ENCODE measurements around the gene HAGHL. TPM values are rescaled to one million over a fixed set of nuclear protein-coding genes. Genes with fewer than 3 reads are reported as not detected.
"Not testable (repeated sequence)": the region's sequence is repeated elsewhere in the genome, so short reads cannot be mapped to it uniquely, and the experiment has no call there.

HAGHL gene
- total RNA-seq, 2 donors from 2014 or later: 7.7 to 10.1 TPM

DNA sequence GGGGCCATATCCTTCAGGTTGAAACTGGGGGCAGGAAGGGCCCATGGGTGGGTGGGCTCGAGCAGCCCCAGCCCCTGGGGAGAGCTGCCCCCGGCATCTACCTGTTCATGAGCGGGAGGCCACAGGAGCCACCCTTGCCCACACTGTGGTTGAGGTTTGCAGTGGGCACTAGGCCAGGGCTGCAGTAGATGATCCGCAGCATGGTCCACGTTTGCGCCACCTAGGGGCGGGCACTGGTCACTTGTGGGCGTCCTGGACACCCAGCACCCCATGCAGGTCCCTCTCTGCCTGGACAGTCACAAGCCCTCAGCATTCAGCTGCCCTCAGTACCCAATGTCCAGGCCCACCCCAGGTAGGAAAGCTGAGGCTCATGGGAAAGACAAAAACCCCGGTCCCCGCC is 40.9 kb upstream of the HAGHL start:
- no peak overlapping the region for H3K27ac ChIP-seq
- H3K36me3 ChIP-seq: peaks cover 7 to 10% of the 10 kb centered on the region in 2 donors
- H3K4me3 ChIP-seq: no peak overlapping the region
- H3K4me1 ChIP-seq (replicated peaks): peaks cover 28% of the 10 kb centered on the region
- WGBS: 75% methylated on average over 7 of the region's 10 CpGs
- DNase-seq (ENCODE audit: low spot score): no peak
- TF ChIP-seq POLR2AphosphoS5 (IDR thresholded peaks at IDR 0.05) (no peak), CTCF (IDR thresholded peaks at IDR 0.05) (peak in 2 of 4 experiments; percentile 32 to 41)
- no peaks in the 10 kb centered on the region for H3K27me3 ChIP-seq (replicated peaks; ENCODE audit: insufficient read depth)
- no peaks in the 10 kb centered on the region for H3K9me3 ChIP-seq
- intact Hi-C loops (cut with DNase I): no loop called here

GRCh38 chr16:686459-687260 is 40.2 kb upstream of the HAGHL start:
- Histone ChIP-seq H3K9me3 (no peaks in the 10 kb centered on the region), H3K27me3 (replicated peaks; ENCODE audit: insufficient read depth) (no peaks in the 10 kb centered on the region), H3K4me1 (replicated peaks) (peaks cover 23% of the 10 kb centered on the region), H3K4me3 (no peak overlapping the region), H3K27ac (no peak overlapping the region), H3K36me3 (peaks cover 7 to 10% of the 10 kb centered on the region in 2 donors)
- intact Hi-C loops (cut with DNase I): no loop called here
- 90% methylated on average over 42 of the region's 51 CpGs for WGBS
- TF ChIP-seq POLR2AphosphoS5 (IDR thresholded peaks at IDR 0.05): no peak
- TF ChIP-seq CTCF (IDR thresholded peaks at IDR 0.05): no peak
- TF ChIP-seq POLR2A (IDR thresholded peaks at IDR 0.05): no peak
- no peak for DNase-seq (ENCODE audit: low spot score)

GRCh38 chr16:687499-687898 is 39.4 kb upstream of the HAGHL start:
- Histone ChIP-seq H3K9me3 (no peaks in the 10 kb centered on the region), H3K4me3 (no peak overlapping the region), H3K27me3 (replicated peaks; ENCODE audit: insufficient read depth) (no peaks in the 10 kb centered on the region), H3K4me1 (replicated peaks) (peaks cover 18% of the 10 kb centered on the region), H3K27ac (no peak overlapping the region), H3K36me3 (peaks cover 1 to 2% of the 10 kb centered on the region in 2 donors)
- 95% methylated on average over 19 of the region's 19 CpGs for WGBS
- TF ChIP-seq POLR2A (IDR thresholded peaks at IDR 0.05): no peak
- no peak for TF ChIP-seq CTCF (IDR thresholded peaks at IDR 0.05)
- TF ChIP-seq POLR2AphosphoS5 (IDR thresholded peaks at IDR 0.05): no peak
- intact Hi-C loops (cut with DNase I): no loop called here
- no peak for DNase-seq (ENCODE audit: low spot score)

GRCh38 chr16:689175-689897 is 37.6 kb upstream of the HAGHL start:
- no peak for TF ChIP-seq POLR2A (IDR thresholded peaks at IDR 0.05)
- no peak for TF ChIP-seq CTCF (IDR thresholded peaks at IDR 0.05)
- no peak for TF ChIP-seq POLR2AphosphoS5 (IDR thresholded peaks at IDR 0.05)
- Histone ChIP-seq H3K4me1 (replicated peaks) (peaks cover 17% of the 10 kb centered on the region), H3K27ac (peak overlapping the region in 1 of 2 donors; percentile 64), H3K36me3 (no peaks in the 10 kb centered on the region), H3K9me3 (no peaks in the 10 kb centered on the region), H3K4me3 (peak overlapping the region; percentile 70 to 74), H3K27me3 (replicated peaks; ENCODE audit: insufficient read depth) (peaks cover 9% of the 10 kb centered on the region)
- no peak for DNase-seq (ENCODE audit: low spot score)
- intact Hi-C loops (cut with DNase I): no loop called here
- WGBS: 85% methylated on average over 24 of the region's 26 CpGs

DNA sequence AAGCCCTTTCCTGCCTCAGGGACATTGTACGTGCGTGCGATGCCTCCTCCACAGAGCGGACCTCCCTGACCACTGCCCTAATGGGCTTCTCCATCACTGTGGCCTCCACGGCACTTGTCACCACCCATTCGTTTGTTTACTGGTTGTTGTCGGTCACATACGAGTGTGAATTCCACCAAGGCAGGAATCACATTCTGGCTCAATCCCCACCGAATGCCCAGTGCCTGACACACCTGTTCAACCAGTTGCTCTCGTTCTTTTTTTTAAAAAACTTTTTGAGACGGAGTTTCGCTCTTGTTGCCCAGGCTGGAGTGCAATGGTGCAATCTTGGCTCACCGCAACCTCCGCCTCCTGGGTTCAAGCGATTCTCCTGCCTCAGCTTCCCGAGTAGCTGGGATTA is 35.7 kb upstream of the HAGHL start:
- DNase-seq (ENCODE audit: low spot score); H3K4me3 ChIP-seq; H3K27ac ChIP-seq; H3K36me3 ChIP-seq; intact Hi-C loops (cut with DNase I); H3K9me3 ChIP-seq: not testable (repeated sequence)
- WGBS: 70% methylated on average over 16 of the region's 16 CpGs
- Histone ChIP-seq H3K4me1 (replicated peaks) (peaks cover 11% of the 10 kb centered on the region), H3K27me3 (replicated peaks; ENCODE audit: insufficient read depth) (peaks cover 21% of the 10 kb centered on the region)

Measured in prostate gland (tissue), 2 donors.